ENCODE measurements around the gene OCSTAMP. TPM values are rescaled to one million over a fixed set of nuclear protein-coding genes. Genes with fewer than 3 reads are reported as not detected.

The OCSTAMP gene
- total and polyA plus RNA-seq, 5 donors = not detected

DNA sequence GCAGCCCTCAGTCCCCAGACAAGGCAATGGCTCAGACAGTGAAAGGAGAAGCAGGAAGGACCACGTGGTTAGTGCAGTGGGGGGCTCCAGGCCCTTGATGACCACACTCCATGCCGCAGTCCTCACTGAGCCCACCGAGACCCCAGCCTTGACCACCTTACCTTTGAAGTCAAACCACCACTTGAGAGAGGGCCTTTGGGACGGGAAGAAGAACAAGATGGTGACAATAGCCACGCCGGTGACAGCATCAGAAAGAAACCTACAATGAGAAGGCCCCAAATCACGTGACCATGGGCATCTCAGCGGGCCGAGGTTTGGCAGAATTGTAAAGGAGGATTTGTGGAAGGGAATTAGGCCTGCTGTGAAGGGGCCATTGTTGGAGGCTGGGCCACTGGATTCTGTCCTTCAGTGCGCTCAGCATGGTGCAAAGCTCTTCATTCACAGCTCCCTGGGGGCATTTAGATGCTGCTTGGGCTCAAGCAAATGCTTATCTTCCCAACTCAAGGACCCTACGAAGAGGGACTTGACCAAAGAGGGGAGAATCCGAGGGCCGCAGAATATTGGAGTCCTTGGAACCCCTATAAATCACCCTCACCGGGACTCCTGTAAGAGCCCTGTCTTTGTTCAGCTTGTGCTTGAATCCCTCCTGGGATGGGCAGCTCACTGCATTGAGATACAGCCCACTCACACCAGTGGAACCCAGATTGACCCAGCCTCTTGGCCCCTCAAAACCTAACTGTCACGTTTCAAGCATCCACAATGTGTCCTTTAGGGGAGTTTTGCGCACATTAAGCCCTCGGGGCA lies 33.2 kb upstream of the OCSTAMP start:
- no peak overlapping the region for H3K27ac ChIP-seq (ENCODE audit: low read length)
- H3K4me1 ChIP-seq (ENCODE audit: control insufficient read depth, insufficient read depth, low read length) = no peaks in the 10 kb centered on the region
- no peaks in the 10 kb centered on the region for H3K9me3 ChIP-seq (ENCODE audit: control insufficient read depth, low read length)
- DNase-seq (no peak), ATAC-seq (no peak)
- H3K27me3 ChIP-seq (ENCODE audit: control insufficient read depth, insufficient read depth) = no peaks in the 10 kb centered on the region
- no peak overlapping the region for H3K4me3 ChIP-seq (ENCODE audit: low read length)
- WGBS = 71% methylated on average over 17 of the region's 17 CpGs
- intact Hi-C loops (cut with DNase I) = no loop called here

DNA sequence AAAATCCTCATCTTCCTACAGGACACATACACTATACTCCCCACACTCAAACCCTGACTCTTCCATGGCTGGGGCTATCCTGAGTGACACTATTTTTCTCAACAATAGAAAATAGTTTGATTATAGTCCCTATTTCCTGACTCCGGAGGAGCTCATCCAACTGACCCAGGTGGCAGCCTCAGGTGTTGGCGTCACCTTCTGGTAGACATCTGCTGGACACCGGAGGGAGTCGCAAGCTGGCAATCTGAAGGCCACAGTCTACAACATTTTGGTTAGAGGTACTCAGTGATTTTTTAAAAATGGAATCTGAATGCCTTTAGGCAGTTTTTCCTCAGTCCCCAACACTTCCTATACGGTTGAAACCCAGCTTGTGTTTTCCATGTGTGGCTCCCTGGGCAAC lies 32.2 kb upstream of the OCSTAMP start:
- intact Hi-C loops (cut with DNase I) = no loop called here
- H3K4me3 ChIP-seq (ENCODE audit: low read length) = no peak overlapping the region
- DNase-seq (no peak), ATAC-seq (no peak)
- no peaks in the 10 kb centered on the region for H3K4me1 ChIP-seq (ENCODE audit: control insufficient read depth, insufficient read depth, low read length)
- 91% methylated on average over 5 of the region's 5 CpGs for WGBS
- H3K9me3 ChIP-seq (ENCODE audit: control insufficient read depth, low read length) = no peaks in the 10 kb centered on the region
- no peaks in the 10 kb centered on the region for H3K27me3 ChIP-seq (ENCODE audit: control insufficient read depth, insufficient read depth)
- no peak overlapping the region for H3K27ac ChIP-seq (ENCODE audit: low read length)

GRCh38 chr20:46581391-46581790 lies 30.9 kb upstream of the OCSTAMP start:
- H3K4me3 ChIP-seq (ENCODE audit: low read length) = no peak overlapping the region
- intact Hi-C loops (cut with DNase I) = no loop called here
- no peaks in the 10 kb centered on the region for H3K27me3 ChIP-seq (ENCODE audit: control insufficient read depth, insufficient read depth)
- no peaks in the 10 kb centered on the region for H3K9me3 ChIP-seq (ENCODE audit: control insufficient read depth, low read length)
- DNase-seq = no peak
- no peaks in the 10 kb centered on the region for H3K4me1 ChIP-seq (ENCODE audit: control insufficient read depth, insufficient read depth, low read length)
- H3K27ac ChIP-seq (ENCODE audit: low read length) = no peak overlapping the region
- WGBS = 83% methylated on average over 3 of the region's 3 CpGs
- no peak for ATAC-seq

- DNase-seq (no peak), ATAC-seq (no peak)
- 91% methylated on average over 2 of the region's 2 CpGs for whole genome bisulfite sequencing
- H3K27me3 ChIP-seq (ENCODE audit: control insufficient read depth, insufficient read depth) = no peaks in the 10 kb centered on the region
- H3K4me3 ChIP-seq (ENCODE audit: low read length) = no peak overlapping the region
- no peaks in the 10 kb centered on the region for H3K9me3 ChIP-seq (ENCODE audit: control insufficient read depth, low read length)
- H3K27ac ChIP-seq (ENCODE audit: low read length) = no peak overlapping the region
- H3K4me1 ChIP-seq (ENCODE audit: control insufficient read depth, insufficient read depth, low read length) = peaks cover 2% of the 10 kb centered on the region
- intact Hi-C loops (cut with DNase I) = no loop called here
These were observed 30.3 kb upstream of the OCSTAMP start for GRCh38 chr20:46580613-46581205.

- no peak overlapping the region for H3K4me3 ChIP-seq (ENCODE audit: low read length)
- peaks cover 2% of the 10 kb centered on the region for H3K4me1 ChIP-seq (ENCODE audit: control insufficient read depth, insufficient read depth, low read length)
- H3K27ac ChIP-seq (ENCODE audit: low read length) = no peak overlapping the region
- DNase-seq = no peak
- 84% methylated on average over 7 of the region's 7 CpGs for WGBS
- no peaks in the 10 kb centered on the region for H3K27me3 ChIP-seq (ENCODE audit: control insufficient read depth, insufficient read depth)
- intact Hi-C loops (cut with DNase I) = no loop called here
- H3K9me3 ChIP-seq (ENCODE audit: control insufficient read depth, low read length) = no peaks in the 10 kb centered on the region
- ATAC-seq = no peak
These were observed 28.3 kb upstream of the OCSTAMP start for GRCh38 chr20:46578745-46579144.

DNA sequence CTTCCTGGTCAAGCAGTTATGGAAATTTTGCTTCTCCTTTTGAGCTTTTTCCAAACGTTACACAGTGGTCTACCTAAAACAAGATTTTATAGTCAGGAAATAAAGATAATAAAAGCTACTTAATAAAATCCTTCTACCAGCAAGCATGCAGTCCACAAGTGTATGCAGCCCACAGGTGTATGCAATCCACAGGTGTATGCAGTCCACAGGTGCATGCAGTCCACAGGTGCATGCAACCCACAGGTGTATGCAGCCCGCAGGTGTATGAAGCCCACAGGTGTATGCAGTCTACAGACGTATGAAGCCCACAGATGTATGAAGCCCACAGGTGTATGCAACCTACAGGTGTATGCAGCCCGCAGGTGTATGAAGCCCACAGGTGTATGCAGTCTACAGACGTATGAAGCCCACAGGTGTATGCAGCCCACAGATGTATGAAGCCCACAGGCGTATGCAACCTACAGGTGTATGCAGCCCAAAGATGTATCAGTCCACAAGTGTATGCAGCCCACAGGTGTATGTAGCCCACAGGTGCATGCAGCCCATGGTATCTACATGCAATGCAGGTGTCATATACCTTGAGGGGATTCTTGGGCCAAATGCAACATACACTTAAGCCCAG lies 26.4 kb upstream of the OCSTAMP start:
- intact Hi-C loops (cut with DNase I) = no loop called here
- no peaks in the 10 kb centered on the region for H3K27me3 ChIP-seq (ENCODE audit: control insufficient read depth, insufficient read depth)
- DNase-seq (no peak), ATAC-seq (no peak)
- peaks cover 3% of the 10 kb centered on the region for H3K4me1 ChIP-seq (ENCODE audit: control insufficient read depth, insufficient read depth, low read length)
- H3K9me3 ChIP-seq (ENCODE audit: control insufficient read depth, low read length) = no peaks in the 10 kb centered on the region
- H3K4me3 ChIP-seq (ENCODE audit: low read length) = no peak overlapping the region
- H3K27ac ChIP-seq (ENCODE audit: low read length) = no peak overlapping the region
- 83% methylated on average over 6 of the region's 6 CpGs for WGBS

DNA sequence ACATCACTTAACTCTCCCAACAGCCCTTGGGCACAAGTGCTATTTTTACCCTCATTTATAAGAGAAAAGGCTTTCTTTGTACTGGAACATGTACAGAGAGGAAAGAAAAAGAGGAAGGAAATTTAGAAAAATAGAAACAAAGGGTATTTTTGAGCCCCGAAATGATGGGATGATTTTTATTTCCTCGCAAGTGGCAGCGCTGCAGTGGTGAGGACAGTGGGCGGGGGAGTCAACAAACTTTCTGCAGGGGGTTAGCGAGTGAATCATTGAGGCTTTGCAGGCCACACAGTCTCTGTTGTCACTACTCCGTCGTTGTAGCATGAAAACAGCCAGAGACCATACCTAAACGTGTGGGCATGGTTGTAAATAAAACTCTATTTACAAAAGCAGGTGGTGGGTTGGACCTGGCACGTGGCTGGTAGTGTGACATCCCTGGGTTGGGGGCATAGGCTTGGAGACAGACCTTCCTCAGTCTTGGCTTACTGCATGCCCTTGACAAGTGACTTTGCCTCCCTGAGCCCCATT lies 25.5 kb upstream of the OCSTAMP start:
- ATAC-seq = no peak
- Histone ChIP-seq H3K4me3 (ENCODE audit: low read length) (no peak overlapping the region), H3K9me3 (ENCODE audit: control insufficient read depth, low read length) (no peaks in the 10 kb centered on the region), H3K4me1 (ENCODE audit: control insufficient read depth, insufficient read depth, low read length) (peaks cover 4% of the 10 kb centered on the region), H3K27me3 (ENCODE audit: control insufficient read depth, insufficient read depth) (no peaks in the 10 kb centered on the region), H3K27ac (ENCODE audit: low read length) (no peak overlapping the region)
- intact Hi-C loops (cut with DNase I) = no loop called here
- DNase-seq = no peak
- WGBS = 45% methylated on average over 9 of the region's 9 CpGs

DNA sequence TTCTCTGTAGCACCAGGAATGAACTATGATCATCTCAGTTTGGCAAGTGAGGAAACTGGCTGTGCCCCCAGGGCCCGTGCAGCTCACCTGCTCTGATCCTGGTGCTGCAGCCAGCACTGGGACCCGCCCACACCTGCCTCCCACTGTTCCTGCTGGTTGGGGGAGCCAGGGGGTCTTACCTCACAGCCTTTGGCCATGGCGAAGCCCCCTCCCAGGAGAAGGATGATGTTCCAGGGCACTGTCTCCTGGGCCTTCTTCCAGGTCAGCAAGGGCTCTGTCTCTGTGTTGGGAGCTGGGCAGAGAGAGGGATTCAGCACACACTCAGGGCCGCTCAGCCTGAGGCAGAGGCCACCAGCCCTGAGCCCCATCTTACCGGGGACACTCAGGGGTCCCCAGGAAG lies 24.9 kb upstream of the OCSTAMP start:
- intact Hi-C loops (cut with DNase I) = no loop called here
- DNase-seq = no peak
- 82% methylated on average over 5 of the region's 5 CpGs for WGBS

DNA sequence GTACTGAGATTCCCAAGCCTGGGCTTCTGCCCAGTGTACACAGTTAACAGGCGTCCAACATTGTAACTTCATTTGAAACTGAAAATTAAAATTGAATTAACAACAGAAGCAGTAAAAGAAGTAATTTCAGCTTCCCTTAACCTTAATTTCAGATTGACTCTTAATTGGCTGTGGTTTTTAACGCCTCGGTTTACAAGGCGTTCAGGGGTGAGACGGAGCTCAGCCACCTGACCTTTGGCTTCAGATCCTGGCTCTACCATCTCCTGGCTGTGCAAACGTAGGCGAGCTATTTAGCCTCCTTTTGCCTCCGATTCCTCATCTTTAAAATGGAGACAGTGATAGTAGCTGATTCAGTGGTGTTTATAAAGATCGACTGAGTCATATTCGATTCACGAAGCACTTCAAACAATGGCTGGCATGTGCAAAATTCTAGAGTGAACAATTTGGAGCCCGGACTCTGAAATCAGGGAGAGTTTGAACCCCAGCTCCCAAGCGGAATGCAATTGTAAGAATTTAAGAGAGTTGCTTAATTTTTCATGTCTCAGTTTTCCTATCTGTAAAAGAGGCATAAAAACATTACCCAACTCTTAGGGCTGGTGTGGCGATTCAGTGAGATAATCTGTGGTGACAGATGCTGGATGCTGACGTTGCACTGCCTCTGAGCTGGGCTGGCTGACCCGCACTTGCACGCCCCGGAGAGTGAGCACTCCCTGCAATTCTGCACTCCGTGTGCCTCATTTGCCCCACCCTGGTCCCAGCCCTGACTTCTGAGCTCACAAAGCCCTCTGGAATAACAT lies 23.5 kb upstream of the OCSTAMP start:
- no peak for ATAC-seq
- Histone ChIP-seq H3K27me3 (ENCODE audit: control insufficient read depth, insufficient read depth) (no peaks in the 10 kb centered on the region), H3K9me3 (ENCODE audit: control insufficient read depth, low read length) (no peaks in the 10 kb centered on the region), H3K27ac (ENCODE audit: low read length) (no peak overlapping the region), H3K4me1 (ENCODE audit: control insufficient read depth, insufficient read depth, low read length) (peaks cover 6% of the 10 kb centered on the region), H3K4me3 (ENCODE audit: low read length) (no peak overlapping the region)
- DNase-seq = no peak
- intact Hi-C loops (cut with DNase I) = loop anchor here in 1 of 4 donors (5.0 kb wide), 1 partner anchor 108 kb away; no protein-coding TSS in a partner anchor
- 79% methylated on average over 19 of the region's 19 CpGs for WGBS

More for the DNA sequence above, 24.9 kb upstream of the OCSTAMP start:
- Histone ChIP-seq H3K9me3 (ENCODE audit: control insufficient read depth, low read length) (no peaks in the 10 kb centered on the region), H3K4me3 (ENCODE audit: low read length) (no peak overlapping the region), H3K27ac (ENCODE audit: low read length) (no peak overlapping the region), H3K27me3 (ENCODE audit: control insufficient read depth, insufficient read depth) (no peaks in the 10 kb centered on the region), H3K4me1 (ENCODE audit: control insufficient read depth, insufficient read depth, low read length) (peaks cover 4% of the 10 kb centered on the region)
- no peak for ATAC-seq

DNA sequence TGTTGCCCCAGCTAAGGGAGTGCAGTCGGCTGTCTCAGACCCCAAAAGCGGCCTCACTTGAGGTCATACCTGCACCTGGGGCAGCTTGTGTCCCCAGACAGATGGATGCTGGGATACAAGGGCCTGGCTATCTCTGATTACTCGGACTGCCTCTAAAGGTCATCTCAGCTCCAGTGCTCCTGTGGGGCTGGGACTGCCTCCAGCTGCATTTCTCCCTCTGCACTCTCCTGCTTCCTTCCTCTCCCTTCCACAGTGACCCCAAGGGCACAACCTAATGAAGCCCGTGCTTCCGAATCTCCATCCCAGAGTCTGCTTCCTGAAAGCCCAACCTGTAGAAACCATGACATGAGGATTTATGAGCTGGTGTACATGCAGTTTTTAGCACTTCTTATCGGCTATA lies 22.8 kb upstream of the OCSTAMP start:
- Histone ChIP-seq H3K4me1 (ENCODE audit: control insufficient read depth, insufficient read depth, low read length) (peaks cover 7% of the 10 kb centered on the region), H3K9me3 (ENCODE audit: control insufficient read depth, low read length) (no peaks in the 10 kb centered on the region), H3K27me3 (ENCODE audit: control insufficient read depth, insufficient read depth) (no peaks in the 10 kb centered on the region), H3K4me3 (ENCODE audit: low read length) (no peak overlapping the region), H3K27ac (ENCODE audit: low read length) (no peak overlapping the region)
- intact Hi-C loops (cut with DNase I) = loop anchor here in 1 of 4 donors (5.0 kb wide), 1 partner anchor 109 kb away; no protein-coding TSS in a partner anchor
- WGBS = 51% methylated on average over 6 of the region's 6 CpGs
- no peak for DNase-seq
- ATAC-seq = no peak
